Activated naive CD4-positive, alpha-beta T cell treated with anti-CD3 and anti-CD28 coated beads for 36 hours (primary cell): ENCODE results near the gene FRMD4A. TPM values are rescaled to one million over a fixed set of nuclear protein-coding genes. Genes with fewer than 3 reads are reported as not detected.
"Not testable (repeated sequence)": the region's sequence is repeated elsewhere in the genome, so short reads cannot be mapped to it uniquely, and the experiment has no call there.

Source experiments
- CTCF ChIA-PET: fragments of 350-600 bp; sonication (Branson Sonifier 250); formaldehyde crosslinking; loops from one replicate; lab custom pipeline; 2021; ENCODE audit warnings: antibody characterized with exemption; lab: Charles Lee
- DNase-seq: peaks from one replicate; pipeline ENCODE4 v3.0.0-alpha.2; 2020
- H3K27ac Mint-ChIP-seq: one replicate; pipeline ENCODE4 v1.8.0; 2021; ENCODE audit warnings: mild to moderate bottlenecking, mixed read lengths
- H3K27me3 Mint-ChIP-seq: one replicate; pipeline ENCODE4 v1.8.0; 2021; ENCODE audit warnings: low read depth, mixed read lengths
- H3K36me3 Mint-ChIP-seq: one replicate; pipeline ENCODE4 v1.8.0; 2021; ENCODE audit warnings: low read depth, mixed read lengths
- H3K4me1 Mint-ChIP-seq: one replicate; pipeline ENCODE4 v1.8.0; 2021; ENCODE audit warnings: low read depth, mixed read lengths
- H3K4me3 Mint-ChIP-seq: one replicate; pipeline ENCODE4 v1.8.0; 2021; ENCODE audit warnings: mild to moderate bottlenecking, moderate library complexity, mixed read lengths
- H3K9me3 Mint-ChIP-seq: one replicate; pipeline ENCODE4 v1.8.0; 2021; ENCODE audit warnings: mixed read lengths
- intact Hi-C: fragments of 100-400 bp; cut with micrococcal nuclease; formaldehyde crosslinking; loops from one replicate; pipeline ENCODE4 v1.15.1; 2023
- total RNA-seq, 2 experiments: library from RNA; stranded (reverse); gene quantifications; one replicate each; pipeline ENCODE4 v1.2.3, GENCODE V29; 2021

FRMD4A gene
- total RNA-seq, 2 experiments from 2014 or later: 0.69 to 1.1 TPM

- intact Hi-C loops, H3K36me3 Mint-ChIP-seq, H3K4me1 Mint-ChIP-seq: not testable (repeated sequence)
Observed at GRCh38 chr10:13921131-13921530, 409.6 kb downstream of the FRMD4A start.

GRCh38 chr10:13920465-13920864 lies 410.3 kb downstream of the FRMD4A start:
- Mint-ChIP-seq H3K27me3 (no peaks in the 10 kb centered on the region), H3K27ac (no peak overlapping the region), H3K36me3 (no peaks in the 10 kb centered on the region), H3K4me1 (no peaks in the 10 kb centered on the region), H3K4me3 (no peak overlapping the region), H3K9me3 (no peaks in the 10 kb centered on the region)
- intact Hi-C loops: no loop called here
- DNase-seq: no peak
- CTCF ChIA-PET: no interaction called here

More at GRCh38 chr10:13921131-13921530, 409.6 kb downstream of the FRMD4A start:
- H3K4me3 Mint-ChIP-seq, CTCF ChIA-PET, H3K27me3 Mint-ChIP-seq, DNase-seq, H3K27ac Mint-ChIP-seq, H3K9me3 Mint-ChIP-seq: not testable (repeated sequence)

- H3K4me3 Mint-ChIP-seq: no peak overlapping the region
- H3K36me3 Mint-ChIP-seq: no peaks in the 10 kb centered on the region
- no peaks in the 10 kb centered on the region for H3K27me3 Mint-ChIP-seq
- intact Hi-C loops: no loop called here
- CTCF ChIA-PET: no interaction called here
- DNase-seq: no peak
- H3K27ac Mint-ChIP-seq: no peak overlapping the region
- H3K4me1 Mint-ChIP-seq: no peaks in the 10 kb centered on the region
- H3K9me3 Mint-ChIP-seq: no peaks in the 10 kb centered on the region
Observed at GRCh38 chr10:13920031-13920430, 410.7 kb downstream of the FRMD4A start.

GRCh38 chr10:13917791-13918190 lies 412.9 kb downstream of the FRMD4A start:
- H3K27ac Mint-ChIP-seq: no peak overlapping the region
- DNase-seq: no peak
- CTCF ChIA-PET: no interaction called here
- H3K9me3 Mint-ChIP-seq: no peaks in the 10 kb centered on the region
- no peaks in the 10 kb centered on the region for H3K27me3 Mint-ChIP-seq
- no peaks in the 10 kb centered on the region for H3K4me1 Mint-ChIP-seq
- no peaks in the 10 kb centered on the region for H3K36me3 Mint-ChIP-seq
- intact Hi-C loops: no loop called here
- no peak overlapping the region for H3K4me3 Mint-ChIP-seq

GRCh38 chr10:13916384-13916947 lies 414.3 kb downstream of the FRMD4A start:
- H3K4me3 Mint-ChIP-seq: no peak overlapping the region
- H3K36me3 Mint-ChIP-seq: no peaks in the 10 kb centered on the region
- H3K4me1 Mint-ChIP-seq: no peaks in the 10 kb centered on the region
- no peaks in the 10 kb centered on the region for H3K9me3 Mint-ChIP-seq
- no peak overlapping the region for H3K27ac Mint-ChIP-seq
- no peaks in the 10 kb centered on the region for H3K27me3 Mint-ChIP-seq
- no peak for DNase-seq
- intact Hi-C loops: no loop called here
- CTCF ChIA-PET: no interaction called here

- intact Hi-C loops: no loop called here
- no peaks in the 10 kb centered on the region for H3K27me3 Mint-ChIP-seq
- CTCF ChIA-PET: no interaction called here
Observed at GRCh38 chr10:13915710-13916109, 415.0 kb downstream of the FRMD4A start.

GRCh38 chr10:13913897-13914296 lies 416.8 kb downstream of the FRMD4A start:
- no peak for DNase-seq
- CTCF ChIA-PET: interaction anchor here (1.2 kb wide), 1 partner anchor 15 kb away, joined by 3 read pairs; no protein-coding TSS in a partner anchor
- no peak overlapping the region for H3K27ac Mint-ChIP-seq
- H3K27me3 Mint-ChIP-seq: no peaks in the 10 kb centered on the region
- intact Hi-C loops: no loop called here
- H3K36me3 Mint-ChIP-seq: no peaks in the 10 kb centered on the region
- no peaks in the 10 kb centered on the region for H3K4me1 Mint-ChIP-seq
- no peak overlapping the region for H3K4me3 Mint-ChIP-seq
- no peaks in the 10 kb centered on the region for H3K9me3 Mint-ChIP-seq

More at GRCh38 chr10:13915710-13916109, 415.0 kb downstream of the FRMD4A start:
- Mint-ChIP-seq H3K4me3 (no peak overlapping the region), H3K27ac (no peak overlapping the region), H3K36me3 (no peaks in the 10 kb centered on the region), H3K9me3 (no peaks in the 10 kb centered on the region), H3K4me1 (no peaks in the 10 kb centered on the region)
- DNase-seq: no peak

GRCh38 chr10:13911821-13912520 lies 418.8 kb downstream of the FRMD4A start:
- intact Hi-C loops: no loop called here
- H3K27ac Mint-ChIP-seq: no peak overlapping the region
- H3K4me1 Mint-ChIP-seq: no peaks in the 10 kb centered on the region
- H3K9me3 Mint-ChIP-seq: no peaks in the 10 kb centered on the region
- CTCF ChIA-PET: no interaction called here
- no peak for DNase-seq
- H3K27me3 Mint-ChIP-seq: no peaks in the 10 kb centered on the region
- no peaks in the 10 kb centered on the region for H3K36me3 Mint-ChIP-seq
- H3K4me3 Mint-ChIP-seq: no peak overlapping the region

- intact Hi-C loops: no loop called here
- no peak for DNase-seq
- no peaks in the 10 kb centered on the region for H3K27me3 Mint-ChIP-seq
- H3K27ac Mint-ChIP-seq: no peak overlapping the region
- H3K4me3 Mint-ChIP-seq: no peak overlapping the region
- no peaks in the 10 kb centered on the region for H3K36me3 Mint-ChIP-seq
- no peaks in the 10 kb centered on the region for H3K9me3 Mint-ChIP-seq
- CTCF ChIA-PET: no interaction called here
- H3K4me1 Mint-ChIP-seq: peaks cover 2% of the 10 kb centered on the region
Observed at GRCh38 chr10:13909516-13910258, 421.0 kb downstream of the FRMD4A start.

GRCh38 chr10:13908475-13908874 lies 422.2 kb downstream of the FRMD4A start:
- no peak overlapping the region for H3K27ac Mint-ChIP-seq
- peaks cover 2% of the 10 kb centered on the region for H3K4me1 Mint-ChIP-seq
- CTCF ChIA-PET: no interaction called here
- H3K9me3 Mint-ChIP-seq: no peaks in the 10 kb centered on the region
- no peak for DNase-seq
- H3K27me3 Mint-ChIP-seq: no peaks in the 10 kb centered on the region
- intact Hi-C loops: no loop called here
- no peak overlapping the region for H3K4me3 Mint-ChIP-seq
- no peaks in the 10 kb centered on the region for H3K36me3 Mint-ChIP-seq

GRCh38 chr10:13907570-13907969 lies 423.2 kb downstream of the FRMD4A start:
- intact Hi-C loops: no loop called here

GRCh38 chr10:13905281-13905680 lies 425.4 kb downstream of the FRMD4A start:
- no peak overlapping the region for H3K27ac Mint-ChIP-seq
- no peaks in the 10 kb centered on the region for H3K27me3 Mint-ChIP-seq
- no peak for DNase-seq
- H3K4me3 Mint-ChIP-seq: no peak overlapping the region
- CTCF ChIA-PET: interaction anchor here (0.5 kb wide), 1 partner anchor 60 kb away, joined by 3 read pairs; no protein-coding TSS in a partner anchor
- intact Hi-C loops: no loop called here
- H3K9me3 Mint-ChIP-seq: no peaks in the 10 kb centered on the region
- no peaks in the 10 kb centered on the region for H3K36me3 Mint-ChIP-seq
- peaks cover 2% of the 10 kb centered on the region for H3K4me1 Mint-ChIP-seq

More at GRCh38 chr10:13907570-13907969, 423.2 kb downstream of the FRMD4A start:
- no peak for DNase-seq
- H3K9me3 Mint-ChIP-seq: no peaks in the 10 kb centered on the region
- no peak overlapping the region for H3K27ac Mint-ChIP-seq
- H3K27me3 Mint-ChIP-seq: no peaks in the 10 kb centered on the region
- H3K4me3 Mint-ChIP-seq: no peak overlapping the region
- H3K4me1 Mint-ChIP-seq: peaks cover 2% of the 10 kb centered on the region
- CTCF ChIA-PET: no interaction called here
- H3K36me3 Mint-ChIP-seq: no peaks in the 10 kb centered on the region
